SK-N-SH treated with all-trans-retinoic acid at 6 μM for 48 hours (cell line): Measurements from ENCODE around the gene CCDC38.

Experiments used
- BACH2 ChIP-seq: fragments of 250-450 bp; sonication (Bioruptor Pico); IDR thresholded peaks from 2 replicates; pipeline ENCODE4 v1.9.0; 2021; ENCODE audit warnings: mild to moderate bottlenecking, borderline replicate concordance
- OSR1 ChIP-seq: fragments of 250-450 bp; sonication (Bioruptor Pico); IDR thresholded peaks from 2 replicates; pipeline ENCODE4 v1.8.0; 2022; ENCODE audit warnings: moderate library complexity, mild to moderate bottlenecking, inconsistent platforms
- PATZ1 ChIP-seq: fragments of 250-450 bp; sonication (Bioruptor Pico); IDR thresholded peaks from 2 replicates; pipeline ENCODE4 v1.8.0; 2020; ENCODE audit warnings: mild to moderate bottlenecking, moderate library complexity, borderline replicate concordance
- ZFP30 ChIP-seq: fragments of 450-650 bp; formaldehyde crosslinking; IDR thresholded peaks from 2 replicates; pipeline ENCODE4 v1.5.0; 2022; ENCODE audit warnings: mild to moderate bottlenecking, moderate library complexity
- ZNF565 ChIP-seq: fragments of 450-650 bp; formaldehyde crosslinking; conservative IDR thresholded peaks from 2 replicates; pipeline ENCODE4 v1.5.0; 2020; ENCODE audit warnings: low read depth, mild to moderate bottlenecking, moderate library complexity
- ZNF8 ChIP-seq: fragments of 450-650 bp; formaldehyde crosslinking; IDR thresholded peaks from 2 replicates; pipeline ENCODE4 v1.5.0; 2020; ENCODE audit warnings: mild to moderate bottlenecking, moderate library complexity

GRCh38 chr12:95830335-95831089 lies 111.9 kb downstream of the CCDC38 start:
- TF ChIP-seq ZFP30 (CRISPR knock-in tag) (no peak), PATZ1 (no peak), ZNF565 (CRISPR knock-in tag) (no peak), ZNF8 (CRISPR knock-in tag) (no peak), BACH2 (no peak), OSR1 (CRISPR knock-in tag) (no peak)
